ENCODE data around the gene PVALB. TPM values are rescaled to one million over a fixed set of nuclear protein-coding genes. Genes with fewer than 3 reads are reported as not detected.

PVALB gene
- total RNA-seq, 4 donors from 2014 or later: not detected

DNA sequence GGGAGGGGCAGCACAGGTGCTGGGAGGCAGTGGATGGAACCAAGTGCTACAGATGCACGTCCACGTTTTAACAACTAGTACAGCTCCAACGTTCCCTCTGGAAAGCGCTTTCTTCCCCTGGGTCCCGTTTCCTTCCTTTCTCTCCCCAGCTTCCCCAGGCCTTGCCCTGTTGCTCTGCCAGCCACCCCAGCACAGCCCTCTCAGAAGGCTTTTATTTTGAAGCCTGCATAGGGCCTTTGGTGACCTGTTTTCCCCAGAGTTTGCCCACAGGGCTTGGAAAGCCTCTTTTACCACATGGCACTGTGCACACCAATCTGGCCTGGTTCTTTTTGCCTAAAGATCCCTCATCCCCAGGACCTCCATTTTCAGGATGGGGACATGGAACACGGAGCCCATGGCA lies 30.1 kb upstream of the PVALB start:
- no peak for ATAC-seq (ENCODE audit: low FRiP score)
- DNase-seq (ENCODE audit: low spot score): no peak
- TF ChIP-seq, protein P1, sequence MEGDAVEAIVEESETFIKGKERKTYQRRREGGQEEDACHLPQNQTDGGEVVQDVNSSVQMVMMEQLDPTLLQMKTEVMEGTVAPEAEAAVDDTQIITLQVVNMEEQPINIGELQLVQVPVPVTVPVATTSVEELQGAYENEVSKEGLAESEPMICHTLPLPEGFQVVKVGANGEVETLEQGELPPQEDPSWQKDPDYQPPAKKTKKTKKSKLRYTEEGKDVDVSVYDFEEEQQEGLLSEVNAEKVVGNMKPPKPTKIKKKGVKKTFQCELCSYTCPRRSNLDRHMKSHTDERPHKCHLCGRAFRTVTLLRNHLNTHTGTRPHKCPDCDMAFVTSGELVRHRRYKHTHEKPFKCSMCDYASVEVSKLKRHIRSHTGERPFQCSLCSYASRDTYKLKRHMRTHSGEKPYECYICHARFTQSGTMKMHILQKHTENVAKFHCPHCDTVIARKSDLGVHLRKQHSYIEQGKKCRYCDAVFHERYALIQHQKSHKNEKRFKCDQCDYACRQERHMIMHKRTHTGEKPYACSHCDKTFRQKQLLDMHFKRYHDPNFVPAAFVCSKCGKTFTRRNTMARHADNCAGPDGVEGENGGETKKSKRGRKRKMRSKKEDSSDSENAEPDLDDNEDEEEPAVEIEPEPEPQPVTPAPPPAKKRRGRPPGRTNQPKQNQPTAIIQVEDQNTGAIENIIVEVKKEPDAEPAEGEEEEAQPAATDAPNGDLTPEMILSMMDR (IDR thresholded peaks at IDR 0.05): no peak

DNA sequence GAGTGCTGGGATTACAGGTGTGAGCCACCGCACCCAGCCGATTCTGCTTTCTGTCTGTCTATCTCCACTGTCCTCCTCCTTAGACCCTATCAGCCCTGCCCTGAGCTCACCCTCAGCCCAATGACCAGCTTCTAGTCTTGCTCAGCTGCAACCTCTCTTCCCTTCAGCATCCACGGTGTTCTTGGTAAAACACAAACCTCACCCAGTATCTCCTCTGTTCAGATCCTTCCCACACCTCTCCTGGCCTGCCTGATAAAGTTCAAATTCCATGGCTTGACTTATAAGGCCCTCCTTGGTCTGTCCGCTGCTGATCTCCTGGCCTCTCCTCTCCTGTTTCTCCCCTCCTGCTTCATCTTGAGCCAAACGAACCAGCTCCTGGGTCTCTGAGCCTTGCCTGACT lies 29.4 kb upstream of the PVALB start:
- TF ChIP-seq, protein P1 (IDR thresholded peaks at IDR 0.05): no peak
- DNase-seq (ENCODE audit: low spot score) (no peak), ATAC-seq (ENCODE audit: low FRiP score) (no peak)

DNA sequence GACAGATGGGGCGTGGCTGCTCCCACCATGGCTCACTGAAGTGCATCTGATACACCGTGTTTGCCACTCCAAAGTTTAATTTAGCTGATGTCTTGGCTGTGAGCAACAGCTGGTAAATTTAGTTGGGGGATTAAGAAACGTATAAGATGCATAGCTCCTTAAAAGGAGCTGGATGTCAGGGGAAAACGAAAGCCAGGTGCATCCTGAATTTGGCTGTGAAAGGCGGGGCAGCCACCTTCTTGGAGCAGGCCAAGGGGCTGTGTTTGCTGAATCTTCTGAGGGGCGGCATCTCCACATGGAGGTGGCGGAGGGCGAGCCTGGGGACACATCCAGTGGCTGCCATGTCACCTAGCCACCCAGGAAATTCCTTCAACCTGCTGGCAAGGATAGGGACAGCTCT lies 23.3 kb upstream of the PVALB start:
- ATAC-seq (ENCODE audit: low FRiP score) (no peak), DNase-seq (ENCODE audit: low spot score) (no peak)
- TF ChIP-seq, protein P1 (IDR thresholded peaks at IDR 0.05): no peak

DNA sequence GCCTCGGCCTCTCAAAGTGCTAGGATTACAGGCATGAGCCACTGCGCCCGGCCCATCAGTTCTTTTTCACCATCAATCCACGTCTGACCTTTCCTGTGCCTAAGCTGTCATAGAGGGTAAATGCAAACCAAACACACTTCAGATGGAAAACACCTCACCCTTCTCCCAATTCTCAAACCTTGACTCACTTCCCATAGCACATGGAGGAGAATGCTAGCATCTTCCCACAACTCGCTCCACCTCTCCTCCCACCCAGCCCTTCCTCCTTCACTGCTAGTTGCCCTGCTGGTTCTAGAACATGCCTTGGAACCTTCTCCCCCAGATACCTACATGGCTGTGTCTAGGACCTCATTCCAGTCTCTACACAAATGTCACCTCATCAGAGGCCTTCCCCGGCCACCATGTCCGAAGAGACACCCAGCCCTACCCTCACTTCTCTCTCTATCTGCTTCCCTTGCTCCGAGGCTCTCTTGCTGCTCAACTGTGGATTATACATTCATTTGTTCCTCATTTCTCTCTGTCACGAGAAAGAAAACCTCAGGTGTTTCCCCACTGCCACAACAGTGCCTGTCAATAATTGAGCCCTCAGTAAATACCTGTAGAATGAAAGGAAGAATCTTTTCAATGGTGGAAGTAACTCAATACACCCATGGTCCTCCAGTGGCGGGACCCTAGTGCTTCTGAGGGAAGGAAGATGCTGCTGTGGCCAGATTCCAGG lies 22.7 kb upstream of the PVALB start:
- DNase-seq (ENCODE audit: low spot score): no peak
- no peak for ATAC-seq (ENCODE audit: low FRiP score)
- TF ChIP-seq, protein P1 (IDR thresholded peaks at IDR 0.05): no peak

DNA sequence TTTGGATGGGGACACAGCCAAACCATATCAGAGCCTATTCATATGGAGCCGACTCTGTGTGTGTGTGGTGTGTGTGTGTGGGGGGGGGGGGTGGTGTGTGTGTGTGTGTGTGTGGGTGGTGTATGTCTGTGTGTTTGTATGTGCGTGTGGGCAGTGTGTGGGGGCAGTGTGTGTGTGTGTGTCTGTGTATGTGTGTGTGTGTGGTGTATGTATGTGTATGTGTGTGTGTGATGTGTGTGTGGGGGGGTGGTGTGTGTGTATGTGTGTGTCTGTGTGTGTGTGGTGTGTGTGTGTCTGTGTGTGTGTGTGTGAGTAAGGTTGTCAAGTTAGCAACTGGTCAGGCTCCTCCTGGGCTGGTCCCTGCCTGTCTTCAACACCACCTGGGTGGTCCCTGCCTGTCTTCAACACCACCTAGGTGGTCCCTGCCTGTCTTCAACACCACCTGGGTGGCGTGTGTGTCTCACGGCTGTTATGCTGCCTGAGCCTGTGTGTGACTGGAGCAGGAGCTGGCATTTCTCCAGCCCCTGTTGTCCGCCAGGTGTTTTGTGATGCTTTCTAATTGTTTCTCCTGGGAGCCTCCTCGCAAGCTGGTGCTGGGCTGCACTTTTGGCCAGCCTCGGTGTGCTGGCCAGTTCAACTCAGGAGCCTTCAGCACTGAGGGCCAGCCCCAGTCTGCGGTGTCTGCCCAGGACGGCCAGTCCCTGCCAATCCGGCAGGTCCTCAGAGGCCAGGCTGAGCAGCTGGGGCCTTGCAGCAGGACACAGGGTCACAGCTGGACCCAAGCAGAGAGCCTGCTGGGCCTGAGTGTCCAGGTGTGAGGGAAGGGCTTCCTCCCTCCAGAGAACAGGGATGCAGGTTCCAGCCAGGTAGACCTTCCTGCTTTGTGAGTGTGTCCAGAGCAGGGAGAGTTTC lies 21.5 kb upstream of the PVALB start:
- DNase-seq (ENCODE audit: low spot score): no peak
- no peak for ATAC-seq (ENCODE audit: low FRiP score)
- TF ChIP-seq, protein P1 (IDR thresholded peaks at IDR 0.05): no peak

DNA sequence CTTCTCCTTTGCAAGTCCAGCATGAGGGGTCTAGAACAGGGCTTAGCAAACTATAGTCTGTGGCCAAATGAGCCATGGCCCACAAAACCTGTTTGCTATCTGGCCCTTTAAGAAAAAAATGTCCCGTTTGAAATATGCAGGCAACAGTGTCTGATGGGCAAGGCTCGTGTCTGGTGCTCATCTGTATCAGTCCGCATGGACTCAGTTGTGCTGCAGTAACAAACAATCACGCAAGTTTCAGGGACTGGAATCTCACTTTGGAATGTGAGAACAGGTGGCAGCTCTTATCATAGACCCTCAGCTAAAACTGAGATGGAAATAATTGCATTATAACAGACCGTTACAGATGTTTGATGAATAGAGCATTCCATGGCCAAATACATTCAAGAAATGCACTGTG lies 19.1 kb upstream of the PVALB start:
- TF ChIP-seq, protein P1 (IDR thresholded peaks at IDR 0.05): no peak
- ATAC-seq (ENCODE audit: low FRiP score) (no peak), DNase-seq (ENCODE audit: low spot score) (no peak)
